HG03139 (cell line): ENCODE data around the gene IFIH1.

Source experiments
- ATAC-seq: cut with Tn5 transposase; IDR thresholded peaks from one replicate; pipeline ENCODE4 v1.9.1; 2021; ENCODE audit not compliant: unreplicated experiment

IFIH1 gene

DNA sequence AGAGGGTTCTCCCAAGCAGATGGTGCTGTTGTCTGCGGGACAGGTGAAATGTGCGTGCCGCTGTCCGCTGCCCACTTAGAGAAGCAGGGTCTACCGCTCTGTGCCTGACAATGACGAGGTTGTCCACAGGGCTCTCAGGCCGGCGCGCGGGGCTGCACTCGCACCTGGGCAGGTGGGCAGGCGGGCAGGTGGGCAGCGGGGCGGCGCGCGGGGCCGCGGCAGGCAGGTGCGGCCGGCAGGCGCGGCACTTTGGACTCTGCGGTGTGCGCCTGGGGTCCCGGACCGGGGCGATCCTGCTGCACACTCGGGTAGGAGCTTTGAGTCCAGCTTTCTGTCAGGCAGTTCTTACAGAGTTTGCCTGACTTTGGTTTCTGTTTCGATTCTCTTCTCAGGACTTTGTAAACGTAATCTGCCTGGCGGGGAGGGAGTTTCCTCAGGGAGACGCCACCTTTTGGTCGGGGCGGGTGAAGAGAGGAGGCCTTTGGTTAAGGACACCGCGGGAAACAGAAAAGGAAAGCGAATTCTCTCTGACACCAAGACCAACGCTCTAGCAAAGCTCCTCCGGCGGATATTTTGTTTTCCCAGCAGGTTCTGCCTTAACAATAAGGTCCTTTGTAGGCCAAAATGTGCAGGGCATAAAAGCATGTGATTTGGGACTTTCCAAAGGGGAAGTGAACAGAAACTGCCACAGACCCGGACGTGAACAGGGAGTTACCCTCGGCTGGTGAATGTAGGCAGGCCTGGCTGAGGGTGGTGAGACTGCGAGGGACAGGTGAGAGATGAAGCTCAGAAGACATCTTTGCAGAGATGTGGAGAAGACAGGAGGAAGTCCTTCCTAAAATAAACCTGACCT is at the start of gene IFIH1:
TSS of gene IFIH1 (minus strand) at position 357 of the 853 bp plus-strand sequence. CDS start 377 bp downstream, outside the sequence.
- peak; percentile 76 for ATAC-seq

DNA sequence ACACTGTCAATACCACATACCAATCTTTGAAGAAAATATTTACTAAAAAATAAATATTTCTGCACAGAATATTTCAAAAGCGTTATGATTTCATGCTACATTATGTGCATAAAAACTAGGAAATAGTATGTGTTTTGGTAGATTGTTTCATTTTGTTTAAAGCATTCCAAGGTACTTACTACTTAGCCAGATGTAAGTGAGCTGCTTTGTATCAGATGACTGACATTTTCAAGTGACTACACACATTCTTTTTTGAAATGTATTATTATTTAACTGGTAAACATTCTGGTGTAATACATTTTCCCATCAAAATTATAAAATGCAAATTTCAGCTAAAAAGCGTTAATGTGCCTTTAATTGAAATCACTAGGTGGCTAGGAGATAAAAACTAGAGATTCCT is 46.9 kb upstream of the IFIH1 start:
- ATAC-seq: no peak

DNA sequence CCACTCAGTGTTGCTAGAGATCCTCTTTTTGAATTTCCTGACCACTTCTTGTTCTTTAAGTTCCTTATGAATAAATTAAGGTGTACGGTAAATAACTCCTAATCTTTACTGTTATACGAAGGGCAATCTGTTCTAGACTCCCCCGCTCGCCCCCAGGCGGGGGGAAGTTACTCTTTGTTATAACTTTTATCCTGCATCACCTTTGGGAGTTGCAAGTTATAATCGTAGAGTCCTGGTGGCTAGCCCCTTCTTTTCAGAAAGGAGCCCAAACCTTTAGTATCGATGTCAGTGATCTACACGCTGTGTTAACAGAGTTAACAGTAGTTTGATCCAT is 26.1 kb upstream of the IFIH1 start:
- ATAC-seq: no peak

DNA sequence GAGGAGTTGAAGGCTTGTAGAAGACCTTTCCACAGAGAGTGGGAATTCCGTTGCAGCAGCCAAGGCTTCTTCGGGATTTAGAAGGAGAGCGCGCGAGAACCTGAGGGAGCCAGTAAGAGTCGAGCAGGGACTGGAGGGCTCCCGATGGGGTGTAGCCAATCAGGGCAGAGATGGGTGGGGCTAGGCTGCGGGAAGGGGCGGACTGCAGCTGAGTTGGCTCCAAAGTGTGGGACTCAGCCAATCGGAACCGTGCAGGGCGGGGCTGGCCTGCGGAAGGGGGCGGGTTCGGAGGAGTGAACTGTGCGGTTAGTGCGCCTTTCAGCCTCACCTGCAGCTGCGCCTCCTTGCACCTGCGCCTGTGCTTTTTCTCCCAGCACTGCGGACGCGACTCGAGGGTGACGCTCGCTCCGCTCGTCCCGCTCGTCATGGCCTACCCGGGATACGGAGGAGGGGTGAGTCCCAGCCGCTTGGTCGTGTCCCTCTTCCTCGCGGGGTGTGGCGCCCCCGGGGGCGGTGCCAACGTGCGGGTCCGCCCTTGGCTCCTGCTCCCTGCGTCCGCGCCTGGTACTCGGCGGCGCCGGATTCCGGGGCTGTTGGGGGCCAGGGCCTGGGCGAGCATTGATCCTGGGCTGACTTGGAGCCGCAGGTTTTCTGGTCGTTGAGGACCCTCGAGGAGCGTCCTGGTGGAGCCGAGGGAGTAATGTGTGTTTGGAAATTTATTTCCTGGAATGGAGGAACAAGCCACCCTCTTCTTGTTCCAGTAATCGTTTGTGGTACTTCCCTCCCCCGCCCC is 25.5 kb upstream of the IFIH1 start, which contains the start of gene GCA:
TSS of gene GCA (plus strand) at position 309 of the 793 bp plus-strand sequence. CDS start at position 426, 117 bp downstream.
- peak; percentile 98 for ATAC-seq

DNA sequence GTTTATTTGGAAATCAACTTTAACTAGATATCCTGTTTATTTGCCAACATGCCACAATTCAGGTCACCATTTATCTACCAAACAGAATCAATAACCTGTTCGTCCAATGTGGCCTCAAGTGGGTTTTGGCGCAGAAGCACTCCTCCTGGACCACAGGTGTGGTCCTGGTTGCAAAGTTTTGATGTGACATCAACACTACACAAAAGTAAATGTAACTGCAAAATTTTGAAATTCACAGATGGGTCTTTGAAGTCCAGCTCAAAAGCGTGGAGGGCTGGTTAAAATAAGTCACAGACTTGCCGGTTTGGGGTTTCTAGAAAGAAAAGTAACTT is 25.0 kb upstream of the IFIH1 start:
- ATAC-seq: no peak

DNA sequence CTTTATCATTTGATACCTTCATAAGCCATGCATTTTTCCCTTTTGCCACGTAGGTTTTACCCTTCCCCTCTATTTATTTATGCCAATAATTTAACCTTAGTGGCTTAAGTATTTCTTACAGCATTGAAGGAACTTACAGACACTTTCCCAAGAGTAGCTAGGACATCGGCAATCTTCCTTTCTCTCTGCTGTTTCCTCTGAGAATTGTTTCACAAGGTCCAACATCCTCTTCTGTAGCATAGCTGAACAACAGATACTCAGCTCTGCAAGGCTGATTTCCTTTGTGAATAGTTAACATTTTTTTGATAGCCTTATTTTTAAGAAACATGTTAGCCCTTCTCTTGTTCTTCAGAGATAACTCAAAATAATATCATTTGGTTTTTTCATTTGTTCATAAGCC is 24.4 kb upstream of the IFIH1 start:
- ATAC-seq: no peak

DNA sequence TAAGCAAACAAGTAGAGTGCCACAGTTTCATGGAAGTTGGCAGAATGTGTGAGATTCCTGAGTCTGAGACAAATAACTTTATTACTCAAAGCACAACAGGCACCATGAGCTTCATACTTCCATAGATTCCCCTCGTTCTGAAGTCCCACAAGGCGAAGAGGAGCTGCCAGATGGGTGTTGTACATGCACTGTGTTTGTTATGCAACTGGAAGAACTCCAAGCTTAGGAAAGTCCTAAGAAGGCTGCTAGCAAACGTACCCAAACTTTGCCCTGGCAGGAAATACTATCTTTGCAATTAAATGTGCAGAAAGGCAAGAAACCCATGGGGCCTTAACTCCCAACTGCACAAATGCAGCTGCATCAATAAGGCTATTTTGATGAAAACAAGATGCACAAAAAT is 23.8 kb upstream of the IFIH1 start:
- no peak for ATAC-seq

- no peak for ATAC-seq
These were observed 22.3 kb upstream of the IFIH1 start for GRCh38 chr2:162340822-162341221.

GRCh38 chr2:162337868-162338267 is 19.4 kb upstream of the IFIH1 start:
- no peak for ATAC-seq

DNA sequence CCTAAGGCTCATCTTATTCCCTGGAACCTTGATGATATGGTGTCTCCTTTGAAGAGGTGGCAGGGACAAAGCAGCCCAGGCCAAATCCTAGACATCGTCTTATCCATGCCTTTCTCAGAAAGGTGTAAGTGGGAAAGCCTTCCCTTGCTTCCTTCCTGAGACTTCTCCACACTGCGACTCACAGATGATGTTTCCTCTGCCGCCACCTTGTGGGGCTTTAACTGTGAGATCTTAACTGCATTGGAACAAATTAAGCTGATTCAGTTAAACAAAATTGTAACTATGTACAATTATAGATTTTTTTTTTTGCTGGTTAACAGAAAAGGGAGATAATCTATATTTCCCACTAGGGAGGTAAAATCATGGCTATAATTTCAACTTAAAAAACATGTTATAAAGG is 15.5 kb upstream of the IFIH1 start:
- ATAC-seq: peak; percentile 62

DNA sequence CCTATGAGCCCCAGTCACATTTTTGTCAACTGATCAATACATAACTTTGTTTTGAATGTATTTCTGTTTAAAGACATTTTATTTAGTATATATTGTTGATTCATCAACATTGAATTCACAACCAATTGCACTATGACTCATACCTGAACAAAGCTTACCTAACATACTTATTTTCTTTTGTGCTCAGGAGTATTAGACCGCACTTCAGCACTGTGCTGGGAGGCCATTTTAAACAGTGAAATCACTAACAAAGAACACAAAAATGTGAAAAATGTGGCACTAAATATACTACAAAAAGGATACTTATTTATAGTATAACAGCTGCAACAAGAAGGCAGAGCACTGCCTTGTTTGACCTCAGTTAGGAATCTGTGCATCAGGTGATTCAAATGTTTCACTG is 12.4 kb upstream of the IFIH1 start:
- ATAC-seq: no peak

- ATAC-seq: peak; percentile 52
These were observed 10.1 kb upstream of the IFIH1 start for GRCh38 chr2:162328424-162329157.

DNA sequence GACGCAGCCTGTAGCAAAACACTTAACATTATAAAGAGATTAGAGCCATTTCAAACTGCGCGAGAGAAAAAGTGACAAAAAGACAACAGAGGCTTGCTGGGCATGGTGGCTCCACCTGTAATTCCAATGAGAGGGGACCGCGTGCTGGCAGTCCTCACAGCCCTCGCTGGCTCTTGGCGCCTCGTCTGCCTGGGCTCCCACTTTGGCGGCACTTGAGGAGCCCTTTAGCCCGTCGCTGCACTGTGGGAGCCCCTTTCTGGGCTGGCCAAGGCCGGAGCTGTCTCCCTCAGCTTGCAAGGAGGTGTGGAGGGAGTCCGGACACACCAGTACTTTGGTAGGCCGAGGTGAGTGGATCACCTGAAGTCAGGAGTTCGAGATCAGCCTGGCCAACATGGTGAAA is 9.3 kb upstream of the IFIH1 start:
- ATAC-seq: no peak

GRCh38 chr2:162327134-162327769 is 8.8 kb upstream of the IFIH1 start:
- ATAC-seq: no peak

DNA sequence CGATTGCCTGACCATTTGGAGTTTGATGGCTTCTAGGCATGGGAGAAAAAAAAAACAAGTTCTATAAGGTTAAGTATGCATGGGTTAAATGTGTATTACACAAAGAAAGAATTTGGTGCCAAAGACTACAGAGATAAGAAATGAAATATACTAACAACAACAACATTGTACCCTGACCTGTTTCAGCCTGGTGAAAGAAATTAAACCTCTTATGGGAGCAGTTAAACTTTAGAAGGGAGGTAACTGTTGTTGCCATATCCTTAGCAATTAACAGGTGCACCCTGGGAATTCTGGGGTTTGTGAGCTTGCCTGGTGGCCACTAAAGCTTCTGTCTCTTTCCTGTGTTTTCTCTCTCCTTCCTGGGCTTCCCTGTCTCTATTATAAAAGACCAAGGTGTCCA is 6.5 kb upstream of the IFIH1 start:
- no peak for ATAC-seq

- no peak for ATAC-seq
These were observed 2.5 kb upstream of the IFIH1 start for GRCh38 chr2:162320864-162321517.

GRCh38 chr2:162317861-162318327 is 590 bp downstream of the IFIH1 start:
- ATAC-seq: peak; percentile 6

DNA sequence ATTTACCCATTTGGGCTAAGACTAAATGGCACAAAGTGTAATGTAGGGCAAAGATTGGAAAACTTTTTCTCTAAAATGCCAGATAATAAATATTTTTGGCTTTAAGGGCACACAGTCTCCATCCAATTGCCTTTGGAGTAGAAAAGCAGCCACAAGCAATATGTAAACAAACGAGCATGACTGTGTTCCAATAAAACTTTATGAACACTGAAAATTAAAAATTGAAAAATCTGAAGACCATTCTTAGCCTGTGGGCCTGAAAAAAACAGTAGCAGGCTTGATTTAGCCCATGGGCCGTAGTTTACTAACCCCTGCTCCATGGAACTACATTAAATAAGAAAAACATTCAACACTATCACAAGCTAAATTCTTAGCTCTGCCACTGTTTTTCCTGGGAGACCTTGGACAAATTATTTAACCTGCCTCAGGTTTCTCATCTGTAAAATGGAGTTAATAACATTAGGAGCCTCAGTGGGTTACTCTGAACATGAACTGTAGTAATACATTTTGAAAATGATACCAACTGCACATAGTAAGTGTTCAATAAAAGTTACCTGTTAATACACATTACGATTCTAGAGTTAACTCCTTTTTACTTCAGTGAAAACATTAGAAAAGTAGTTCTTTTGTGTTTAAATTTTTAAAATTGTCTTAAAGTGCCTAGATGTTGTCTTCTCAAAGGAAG is 1.3 kb downstream of the IFIH1 start:
- no peak for ATAC-seq

DNA sequence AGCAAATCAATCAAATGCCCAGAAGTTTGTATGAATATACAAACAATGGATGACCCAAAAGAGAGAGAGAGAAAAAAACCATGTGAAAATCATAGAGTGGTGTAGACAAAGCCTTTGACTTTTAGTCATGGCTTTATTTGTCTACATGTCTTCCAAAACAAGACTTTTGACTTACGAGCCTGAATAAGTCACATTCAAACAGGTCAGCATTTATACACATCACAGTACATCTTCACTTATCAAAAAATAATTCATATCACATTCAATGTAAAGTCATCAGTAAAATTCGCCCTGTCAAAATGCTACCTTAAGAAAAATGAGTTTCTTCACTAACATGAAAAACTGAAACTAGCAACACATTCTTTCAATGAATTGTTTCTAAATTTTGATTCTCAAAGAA is 1.9 kb downstream of the IFIH1 start:
- ATAC-seq: no peak

DNA sequence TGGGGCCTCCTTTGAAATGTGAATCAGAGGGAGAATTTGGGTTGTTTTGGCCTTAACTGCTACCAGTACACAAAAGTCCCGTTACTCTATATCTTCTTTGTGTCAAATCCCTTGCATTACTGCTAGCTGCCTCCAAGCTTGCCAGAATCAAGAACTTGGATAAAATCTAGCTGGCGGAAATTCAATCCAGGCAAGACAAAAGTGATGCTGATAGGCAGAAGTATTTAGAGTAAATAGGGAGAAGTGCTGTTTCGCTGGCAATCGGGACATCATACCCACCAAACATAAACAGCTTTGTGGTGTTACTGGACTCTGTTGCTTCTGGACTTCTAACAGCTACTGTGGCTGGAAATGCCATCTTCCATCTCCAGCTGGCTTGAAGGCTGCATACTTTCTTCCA is 2.5 kb downstream of the IFIH1 start:
- no peak for ATAC-seq
